Naive B cell (primary cell): ENCODE results near the gene ABLIM1. TPM values are rescaled to one million over a fixed set of nuclear protein-coding genes. Genes with fewer than 3 reads are reported as not detected.

ENCODE experiments used
- ATAC-seq, 2 donors: fragments of 150-1000 bp; cut with Tn5 transposase; 2 replicates each; pipeline ENCODE4 v1.10.0; 2021; ENCODE audit warnings: low read depth in 2 of 2, mild to moderate bottlenecking in 2 of 2, moderate library complexity in 2 of 2
- DNase-seq: peaks from one replicate; pipeline ENCODE4 v3.0.0; 2022
- H3K27ac Mint-ChIP-seq, 6 donors: one replicate each; pipeline ENCODE4 v1.8.0; 2020 to 2022; ENCODE audit warnings: mild to moderate bottlenecking in 6 of 6, mixed read lengths in 6 of 6, moderate library complexity in 5 of 6, inconsistent platforms in 2 of 6
- H3K27me3 Mint-ChIP-seq, 3 donors: one replicate each; pipeline ENCODE4 v1.8.0; 2021 to 2022; ENCODE audit warnings: mixed read lengths in 3 of 3, mild to moderate bottlenecking in 1 of 3
- H3K36me3 Mint-ChIP-seq, 2 donors: one replicate each; pipeline ENCODE4 v1.8.0; 2020 to 2022; ENCODE audit warnings: mixed read lengths in 2 of 2, inconsistent platforms in 1 of 2, mild to moderate bottlenecking in 1 of 2
- H3K4me1 Mint-ChIP-seq, 3 donors: one replicate each; pipeline ENCODE4 v1.8.0; 2020 to 2022; ENCODE audit warnings: mixed read lengths in 3 of 3, inconsistent platforms in 1 of 3, mild to moderate bottlenecking in 1 of 3, moderate library complexity in 1 of 3
- H3K4me3 Mint-ChIP-seq, 8 donors: one replicate each; pipeline ENCODE4 v1.8.0; 2020 to 2022; ENCODE audit warnings: mild to moderate bottlenecking in 8 of 8, mixed read lengths in 8 of 8, moderate library complexity in 8 of 8, inconsistent platforms in 2 of 8
- H3K9me3 Mint-ChIP-seq, 7 donors: one replicate each; pipeline ENCODE4 v1.8.0; 2020 to 2022; ENCODE audit warnings: mixed read lengths in 7 of 7, mild to moderate bottlenecking in 5 of 7, inconsistent platforms in 2 of 7, moderate library complexity in 1 of 7
- polyA plus RNA-seq, 6 donors: library from polyadenylated mRNA; unstranded; fragments of 300-500 nt; fragmentation: Illumina TruSeq; gene quantifications; one replicate each; pipeline ENCODE4 v1.2.3, GENCODE V29; 2021; ENCODE audit warnings: low read depth in 6 of 6

ABLIM1 gene
- polyA plus RNA-seq, 6 donors from 2014 or later = 111 to 154 (median 143) TPM

- H3K36me3 Mint-ChIP-seq = peaks cover 0 to 6% of the 10 kb centered on the region in 2 donors
- H3K27ac Mint-ChIP-seq = no peak within 1 kb of the TSS
- H3K9me3 Mint-ChIP-seq = peaks cover 0 to 5% (median 4%) of the 10 kb centered on the region in 7 donors
- DNase-seq = no peak
- peaks cover 6 to 15% (median 10%) of the 10 kb centered on the region in 3 donors for H3K4me1 Mint-ChIP-seq
- ATAC-seq = no peak
- H3K27me3 Mint-ChIP-seq = peaks cover 51 to 78% (median 69%) of the 10 kb centered on the region in 3 donors
- peak within 1 kb of the TSS; percentile 11 to 82 (median 64) for H3K4me3 Mint-ChIP-seq
These were observed 253.7 kb downstream of the ABLIM1 start, which contains the start of gene AFAP1L2 for GRCh38 chr10:114404171-114405010. AFAP1L2 (minus strand) TSS chr10:114404502; CDS start chr10:114404455, 47 bp downstream.

GRCh38 chr10:114403541-114404161 is 254.4 kb downstream of the ABLIM1 start:
- ATAC-seq = no peak
- H3K36me3 Mint-ChIP-seq = peaks cover 0 to 6% of the 10 kb centered on the region in 2 donors
- peak overlapping the region; percentile 11 to 82 (median 64) for H3K4me3 Mint-ChIP-seq
- peaks cover 6 to 15% (median 10%) of the 10 kb centered on the region in 3 donors for H3K4me1 Mint-ChIP-seq
- H3K9me3 Mint-ChIP-seq = peaks cover 0 to 5% (median 4%) of the 10 kb centered on the region in 7 donors
- DNase-seq = no peak
- H3K27me3 Mint-ChIP-seq = peaks cover 57 to 80% (median 76%) of the 10 kb centered on the region in 3 donors
- H3K27ac Mint-ChIP-seq = no peak overlapping the region

- H3K4me1 Mint-ChIP-seq = peaks cover 6 to 15% (median 10%) of the 10 kb centered on the region in 3 donors
- peaks cover 61 to 82% (median 79%) of the 10 kb centered on the region in 3 donors for H3K27me3 Mint-ChIP-seq
- H3K9me3 Mint-ChIP-seq = peaks cover 0 to 5% (median 4%) of the 10 kb centered on the region in 7 donors
- ATAC-seq (no peak), DNase-seq (no peak)
- H3K27ac Mint-ChIP-seq = no peak overlapping the region
- peaks cover 0 to 6% of the 10 kb centered on the region in 2 donors for H3K36me3 Mint-ChIP-seq
- H3K4me3 Mint-ChIP-seq = peak overlapping the region; percentile 11 to 82 (median 64)
These were observed 255.1 kb downstream of the ABLIM1 start for GRCh38 chr10:114402871-114403540.

GRCh38 chr10:114402233-114402632 is 255.8 kb downstream of the ABLIM1 start:
- ATAC-seq (no peak), DNase-seq (no peak)
- peaks cover 61 to 83% (median 78%) of the 10 kb centered on the region in 3 donors for H3K27me3 Mint-ChIP-seq
- H3K9me3 Mint-ChIP-seq = peaks cover 0 to 5% (median 4%) of the 10 kb centered on the region in 7 donors
- H3K36me3 Mint-ChIP-seq = peaks cover 0 to 6% of the 10 kb centered on the region in 2 donors
- no peak overlapping the region for H3K4me3 Mint-ChIP-seq
- no peak overlapping the region for H3K27ac Mint-ChIP-seq
- peaks cover 6 to 13% (median 10%) of the 10 kb centered on the region in 3 donors for H3K4me1 Mint-ChIP-seq

GRCh38 chr10:114401195-114401791 is 256.8 kb downstream of the ABLIM1 start:
- Mint-ChIP-seq H3K27me3 (peaks cover 59 to 87% (median 83%) of the 10 kb centered on the region in 3 donors), H3K4me1 (peaks cover 6 to 13% (median 10%) of the 10 kb centered on the region in 3 donors), H3K4me3 (peak overlapping the region in 1 of 8 donors; percentile 5), H3K27ac (no peak overlapping the region), H3K9me3 (peaks cover 0 to 2% (median under 1%) of the 10 kb centered on the region in 7 donors), H3K36me3 (peaks cover 0 to 2% of the 10 kb centered on the region in 2 donors)
- DNase-seq = no peak
- ATAC-seq = no peak

- ATAC-seq (no peak), DNase-seq (no peak)
- Mint-ChIP-seq H3K9me3 (no peaks in the 10 kb centered on the region), H3K4me3 (no peak overlapping the region), H3K27me3 (peaks cover 55 to 91% (median 82%) of the 10 kb centered on the region in 3 donors), H3K4me1 (peaks cover 6 to 10% (median 9%) of the 10 kb centered on the region in 3 donors), H3K27ac (no peak overlapping the region), H3K36me3 (no peaks in the 10 kb centered on the region)
These were observed 258.0 kb downstream of the ABLIM1 start for GRCh38 chr10:114400091-114400490.

GRCh38 chr10:114399576-114399975 is 258.5 kb downstream of the ABLIM1 start:
- H3K4me1 Mint-ChIP-seq = peaks cover 6 to 10% (median 9%) of the 10 kb centered on the region in 3 donors
- DNase-seq = no peak
- no peaks in the 10 kb centered on the region for H3K36me3 Mint-ChIP-seq
- H3K27ac Mint-ChIP-seq = no peak overlapping the region
- no peaks in the 10 kb centered on the region for H3K9me3 Mint-ChIP-seq
- H3K4me3 Mint-ChIP-seq = no peak overlapping the region
- ATAC-seq = no peak
- peaks cover 53 to 91% (median 82%) of the 10 kb centered on the region in 3 donors for H3K27me3 Mint-ChIP-seq

- peaks cover 6 to 10% (median 9%) of the 10 kb centered on the region in 3 donors for H3K4me1 Mint-ChIP-seq
- no peaks in the 10 kb centered on the region for H3K36me3 Mint-ChIP-seq
- no peak for ATAC-seq
These were observed 259.3 kb downstream of the ABLIM1 start for GRCh38 chr10:114398587-114399331.

GRCh38 chr10:114397651-114398145 is 260.4 kb downstream of the ABLIM1 start:
- no peaks in the 10 kb centered on the region for H3K36me3 Mint-ChIP-seq
- H3K4me1 Mint-ChIP-seq = peaks cover under 1 to 2% (median 2%) of the 10 kb centered on the region in 3 donors
- H3K27me3 Mint-ChIP-seq = peaks cover 46 to 84% (median 82%) of the 10 kb centered on the region in 3 donors
- DNase-seq (no peak), ATAC-seq (no peak)
- H3K9me3 Mint-ChIP-seq = no peaks in the 10 kb centered on the region
- no peak overlapping the region for H3K27ac Mint-ChIP-seq
- no peak overlapping the region for H3K4me3 Mint-ChIP-seq

More at GRCh38 chr10:114398587-114399331, 259.3 kb downstream of the ABLIM1 start:
- Mint-ChIP-seq H3K4me3 (no peak overlapping the region), H3K27ac (no peak overlapping the region), H3K27me3 (peaks cover 53 to 92% (median 84%) of the 10 kb centered on the region in 3 donors), H3K9me3 (no peaks in the 10 kb centered on the region)
- DNase-seq = no peak

GRCh38 chr10:114396464-114396863 is 261.6 kb downstream of the ABLIM1 start:
- Mint-ChIP-seq H3K9me3 (no peaks in the 10 kb centered on the region), H3K4me3 (no peak overlapping the region), H3K4me1 (no peaks in the 10 kb centered on the region), H3K27ac (peak overlapping the region in 1 of 6 donors; percentile 16), H3K27me3 (peaks cover 34 to 72% (median 70%) of the 10 kb centered on the region in 3 donors), H3K36me3 (no peaks in the 10 kb centered on the region)
- no peak for ATAC-seq
- no peak for DNase-seq

GRCh38 chr10:114395366-114396022 is 262.6 kb downstream of the ABLIM1 start:
- H3K9me3 Mint-ChIP-seq = no peaks in the 10 kb centered on the region
- no peak overlapping the region for H3K4me3 Mint-ChIP-seq
- DNase-seq (no peak), ATAC-seq (no peak)
- no peaks in the 10 kb centered on the region for H3K4me1 Mint-ChIP-seq
- peaks cover 26 to 62% (median 60%) of the 10 kb centered on the region in 3 donors for H3K27me3 Mint-ChIP-seq
- H3K36me3 Mint-ChIP-seq = no peaks in the 10 kb centered on the region
- H3K27ac Mint-ChIP-seq = no peak overlapping the region

GRCh38 chr10:114394531-114394930 is 263.5 kb downstream of the ABLIM1 start:
- DNase-seq = no peak
- no peak overlapping the region for H3K27ac Mint-ChIP-seq
- H3K36me3 Mint-ChIP-seq = no peaks in the 10 kb centered on the region
- H3K9me3 Mint-ChIP-seq = no peaks in the 10 kb centered on the region
- peaks cover 22 to 61% (median 51%) of the 10 kb centered on the region in 3 donors for H3K27me3 Mint-ChIP-seq
- H3K4me3 Mint-ChIP-seq = no peak overlapping the region
- H3K4me1 Mint-ChIP-seq = no peaks in the 10 kb centered on the region
- no peak for ATAC-seq
